Heart left ventricle (tissue), 13 donors: ENCODE results near the gene GNAQ.

Experiments used
- CTCF ChIP-seq, 12 donors: fragments of 200-600 bp; sonication (generic) in 4 of 12; IDR thresholded peaks; one replicate each; pipeline versions ENCODE4 v1.5.0 to v1.8.0; 2018 to 2022; ENCODE audit warnings: antibody characterized with exemption in 12 of 12, mild to moderate bottlenecking in 5 of 12
- POLR2A ChIP-seq, 2 donors: fragments of 450-650 bp; IDR thresholded peaks; one replicate each; pipeline ENCODE4 v1.6.1; 2017; ENCODE audit warnings: antibody characterized with exemption in 2 of 2, mild to moderate bottlenecking in 2 of 2, moderate library complexity in 2 of 2
- donor health status: ischemic (EF 13 %, LVEDD 7.1; RV severe dilation, severe dysfunction).
- donor health status: DM: no; HTN: yes; CAD: no.
- donor health status: DM: no; HTN: no; CAD: no.
- donor health status: ischemic (EF 25% LVEDD 6.9; RV normal size, moderate dysfunction).
- donor health status: ischemic (EF 25% LVEDD 5.7; RV mildly dilated, moderate dysfunction).
- donor health status: ischemic (EF 35%, LVEDD 5.7; RV mildly dilated, moderate dysfunction).
- donor health status: nonischemic (EF 11% LVEDD 7.7; RV severe dilation, severe dysfunction).
- donor health status: DM: yes; HTN: yes; CAD: no.
- donor health status: PGD.
- donor health status: ischemic (EF 29% LVEDD 5.4; RV normal size, mild dysfunction).
- donor health status: nonischemic (EF 23%, LVEDD 6.1; RV moderate dilation, normal function).

GRCh38 chr9:77810637-77811119, 220.9 kb downstream of the GNAQ start:
- TF ChIP-seq CTCF (IDR thresholded peaks at IDR 0.05) (no peak), POLR2A (IDR thresholded peaks at IDR 0.05) (no peak)
